WTC11 (cell line): ENCODE measurements around the gene CHST3. TPM values are rescaled to one million over a fixed set of nuclear protein-coding genes. Genes with fewer than 3 reads are reported as not detected.

ENCODE experiments used
- ATAC-seq: fragments of 200-7000 bp; cut with Tn5 transposase; 2 replicates; pipeline ENCODE4 v1.10.0; 2021; ENCODE audit warnings: mild to moderate bottlenecking, moderate library complexity
- CTCF ChIA-PET: fragments of 300-600 bp; sonication (Branson Sonifier 250); formaldehyde crosslinking; loops from one replicate; lab custom pipeline; 2021; ENCODE audit warnings: antibody characterized with exemption; lab: Charles Lee
- POLR2A ChIA-PET: fragments of 350-600 bp; sonication (Branson Sonifier 250); formaldehyde crosslinking; loops from one replicate; lab custom pipeline; 2021; ENCODE audit warnings: antibody characterized with exemption; lab: Charles Lee
- DNase-seq: peaks from one replicate; pipeline ENCODE4 v3.0.0; 2021; ENCODE audit warnings: low spot score
- H3K27ac Mint-ChIP-seq: 2 replicates; pipeline ENCODE4 v1.8.0; 2021; ENCODE audit warnings: mixed read lengths
- H3K27me3 Mint-ChIP-seq: 2 replicates; pipeline ENCODE4 v1.8.0; 2021; ENCODE audit warnings: low read depth, mild to moderate bottlenecking, moderate library complexity, mixed read lengths
- H3K36me3 Mint-ChIP-seq: 2 replicates; pipeline ENCODE4 v1.8.0; 2021; ENCODE audit warnings: mixed read lengths
- H3K4me1 Mint-ChIP-seq: 2 replicates; pipeline ENCODE4 v1.8.0; 2022; ENCODE audit warnings: mixed read lengths
- H3K4me3 Mint-ChIP-seq: 2 replicates; pipeline ENCODE4 v1.8.0; 2021; ENCODE audit warnings: mild to moderate bottlenecking, moderate library complexity, mixed read lengths
- H3K9me3 Mint-ChIP-seq: 2 replicates; pipeline ENCODE4 v1.8.0; 2021; ENCODE audit warnings: mixed read lengths
- CDX4 ChIP-seq: fragments of 250-450 bp; sonication (Bioruptor Pico); IDR thresholded peaks from 2 replicates; pipeline ENCODE4 v1.9.0; 2021; ENCODE audit warnings: moderate library complexity, mild to moderate bottlenecking, inconsistent platforms, borderline replicate concordance
- NFE2L1 ChIP-seq: sonication (generic); formaldehyde crosslinking; IDR thresholded peaks from 2 replicates; pipeline ENCODE4 v1.8.1; 2023; ENCODE audit warnings: missing genetic modification reagents
- NR1H2 ChIP-seq: sonication (generic); formaldehyde crosslinking; IDR thresholded peaks from 2 replicates; pipeline ENCODE4 v1.9.0; 2021; ENCODE audit warnings: mild to moderate bottlenecking, moderate library complexity, missing genetic modification reagents
- NR3C1 ChIP-seq: sonication (generic); formaldehyde crosslinking; conservative IDR thresholded peaks from 2 replicates; pipeline ENCODE4 v1.8.1; 2023; ENCODE audit warnings: low read depth, mild to moderate bottlenecking, missing genetic modification reagents
- OVOL2 ChIP-seq: fragments of 250-450 bp; sonication (Bioruptor Pico); IDR thresholded peaks from 2 replicates; pipeline ENCODE4 v1.9.0; 2021; ENCODE audit warnings: mild to moderate bottlenecking, borderline replicate concordance
- SMAD3 ChIP-seq: sonication (generic); formaldehyde crosslinking; IDR thresholded peaks from 2 replicates; pipeline ENCODE4 v1.8.0; 2022; ENCODE audit warnings: missing genetic modification reagents, mild to moderate bottlenecking, borderline replicate concordance
- TCF7 ChIP-seq: sonication (generic); formaldehyde crosslinking; IDR thresholded peaks from 2 replicates; pipeline ENCODE4 v1.8.0; 2022; ENCODE audit warnings: mild to moderate bottlenecking, low read depth, missing genetic modification reagents, moderate library complexity
- TEAD1 ChIP-seq: sonication (generic); formaldehyde crosslinking; IDR thresholded peaks from 2 replicates; pipeline ENCODE4 v1.8.0; 2022; ENCODE audit warnings: mild to moderate bottlenecking, missing genetic modification reagents
- TEAD4 ChIP-seq: sonication (generic); formaldehyde crosslinking; IDR thresholded peaks from 2 replicates; pipeline ENCODE4 v1.8.0; 2022; ENCODE audit warnings: mild to moderate bottlenecking, missing genetic modification reagents
- USF1 ChIP-seq: sonication (generic); formaldehyde crosslinking; IDR thresholded peaks from 2 replicates; pipeline ENCODE4 v1.8.0; 2022; ENCODE audit warnings: mild to moderate bottlenecking, missing genetic modification reagents
- ZBTB21 ChIP-seq: sonication (generic); formaldehyde crosslinking; IDR thresholded peaks from 2 replicates; pipeline ENCODE4 v1.8.1; 2023; ENCODE audit warnings: mild to moderate bottlenecking, missing genetic modification reagents, borderline replicate concordance
- ZNF138 ChIP-seq: sonication (generic); formaldehyde crosslinking; conservative IDR thresholded peaks from 2 replicates; pipeline ENCODE4 v1.8.1; 2022; ENCODE audit warnings: mild to moderate bottlenecking, moderate library complexity, missing genetic modification reagents
- ZNF396 ChIP-seq: fragments of 250-450 bp; sonication (Bioruptor Pico); IDR thresholded peaks from 2 replicates; pipeline ENCODE4 v1.8.0; 2021; ENCODE audit warnings: mild to moderate bottlenecking, moderate library complexity, borderline replicate concordance
- total RNA-seq: library from RNA; stranded (reverse); gene quantifications from 3 replicates; pipeline ENCODE4 v1.2.3, GENCODE V29; 2021
- TF ChIP-seq, protein P1 (sequence below): sonication (generic); formaldehyde crosslinking; IDR thresholded peaks from 2 replicates; pipeline ENCODE4 v1.8.1; 2022; ENCODE audit warnings: low read depth, mild to moderate bottlenecking, moderate library complexity, missing genetic modification reagents, borderline replicate concordance
- TF ChIP-seq, protein P2 (sequence below): sonication (generic); formaldehyde crosslinking; IDR thresholded peaks from 2 replicates; pipeline ENCODE4 v1.8.0; 2023; ENCODE audit warnings: missing genetic modification reagents
- TF ChIP-seq, protein P3 (sequence below): sonication (generic); formaldehyde crosslinking; IDR thresholded peaks from 2 replicates; pipeline ENCODE4 v1.8.0; 2022; ENCODE audit warnings: mild to moderate bottlenecking, missing genetic modification reagents
- TF ChIP-seq, protein P4 (sequence below): fragments of 250-450 bp; sonication (Bioruptor Pico); IDR thresholded peaks from 2 replicates; pipeline ENCODE4 v1.9.0; 2021; ENCODE audit warnings: mild to moderate bottlenecking, borderline replicate concordance
- TF ChIP-seq, protein P5 (sequence below): sonication (generic); formaldehyde crosslinking; IDR thresholded peaks from 2 replicates; pipeline ENCODE4 v1.8.1; 2023; ENCODE audit warnings: mild to moderate bottlenecking, moderate library complexity, missing genetic modification reagents
- TF ChIP-seq, protein P6 (sequence below): sonication (generic); formaldehyde crosslinking; IDR thresholded peaks from 2 replicates; pipeline ENCODE4 v1.8.1; 2022; ENCODE audit warnings: mild to moderate bottlenecking, moderate library complexity, missing genetic modification reagents

CHST3 gene
- total RNA-seq, 1 experiment from 2014 or later, result 7.0 TPM

- TF ChIP-seq, protein P1, sequence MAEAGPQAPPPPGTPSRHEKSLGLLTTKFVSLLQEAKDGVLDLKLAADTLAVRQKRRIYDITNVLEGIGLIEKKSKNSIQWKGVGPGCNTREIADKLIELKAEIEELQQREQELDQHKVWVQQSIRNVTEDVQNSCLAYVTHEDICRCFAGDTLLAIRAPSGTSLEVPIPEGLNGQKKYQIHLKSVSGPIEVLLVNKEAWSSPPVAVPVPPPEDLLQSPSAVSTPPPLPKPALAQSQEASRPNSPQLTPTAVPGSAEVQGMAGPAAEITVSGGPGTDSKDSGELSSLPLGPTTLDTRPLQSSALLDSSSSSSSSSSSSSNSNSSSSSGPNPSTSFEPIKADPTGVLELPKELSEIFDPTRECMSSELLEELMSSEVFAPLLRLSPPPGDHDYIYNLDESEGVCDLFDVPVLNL (CRISPR knock-in tag), result no peak
- TF ChIP-seq, protein P2, sequence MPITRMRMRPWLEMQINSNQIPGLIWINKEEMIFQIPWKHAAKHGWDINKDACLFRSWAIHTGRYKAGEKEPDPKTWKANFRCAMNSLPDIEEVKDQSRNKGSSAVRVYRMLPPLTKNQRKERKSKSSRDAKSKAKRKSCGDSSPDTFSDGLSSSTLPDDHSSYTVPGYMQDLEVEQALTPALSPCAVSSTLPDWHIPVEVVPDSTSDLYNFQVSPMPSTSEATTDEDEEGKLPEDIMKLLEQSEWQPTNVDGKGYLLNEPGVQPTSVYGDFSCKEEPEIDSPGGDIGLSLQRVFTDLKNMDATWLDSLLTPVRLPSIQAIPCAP, result no peak
- no peak for TF ChIP-seq NFE2L1 (CRISPR knock-in tag)
Measured at GRCh38 chr10:71950683-71951082, 13.5 kb upstream of the CHST3 start (continued).

- peaks cover 4% of the 10 kb centered on the region; the same call in 1 of the 2 replicates for H3K27me3 Mint-ChIP-seq
- peaks cover 11% of the 10 kb centered on the region for H3K4me1 Mint-ChIP-seq
- peaks cover 23% of the 10 kb centered on the region for H3K9me3 Mint-ChIP-seq
- TF ChIP-seq USF1 (CRISPR knock-in tag) (no peak), ZBTB21 (CRISPR knock-in tag) (no peak), ZNF138 (CRISPR knock-in tag) (no peak), TEAD4 (CRISPR knock-in tag) (no peak), NR3C1 (CRISPR knock-in tag) (no peak), ZNF396 (CRISPR knock-in tag) (no peak), NFE2L1 (CRISPR knock-in tag) (no peak)
- TF ChIP-seq, protein P3, sequence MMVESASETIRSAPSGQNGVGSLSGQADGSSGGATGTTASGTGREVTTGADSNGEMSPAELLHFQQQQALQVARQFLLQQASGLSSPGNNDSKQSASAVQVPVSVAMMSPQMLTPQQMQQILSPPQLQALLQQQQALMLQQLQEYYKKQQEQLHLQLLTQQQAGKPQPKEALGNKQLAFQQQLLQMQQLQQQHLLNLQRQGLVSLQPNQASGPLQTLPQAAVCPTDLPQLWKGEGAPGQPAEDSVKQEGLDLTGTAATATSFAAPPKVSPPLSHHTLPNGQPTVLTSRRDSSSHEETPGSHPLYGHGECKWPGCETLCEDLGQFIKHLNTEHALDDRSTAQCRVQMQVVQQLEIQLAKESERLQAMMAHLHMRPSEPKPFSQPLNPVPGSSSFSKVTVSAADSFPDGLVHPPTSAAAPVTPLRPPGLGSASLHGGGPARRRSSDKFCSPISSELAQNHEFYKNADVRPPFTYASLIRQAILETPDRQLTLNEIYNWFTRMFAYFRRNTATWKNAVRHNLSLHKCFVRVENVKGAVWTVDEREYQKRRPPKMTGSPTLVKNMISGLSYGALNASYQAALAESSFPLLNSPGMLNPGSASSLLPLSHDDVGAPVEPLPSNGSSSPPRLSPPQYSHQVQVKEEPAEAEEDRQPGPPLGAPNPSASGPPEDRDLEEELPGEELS (CRISPR knock-in tag), result no peak
- TF ChIP-seq, protein P4, sequence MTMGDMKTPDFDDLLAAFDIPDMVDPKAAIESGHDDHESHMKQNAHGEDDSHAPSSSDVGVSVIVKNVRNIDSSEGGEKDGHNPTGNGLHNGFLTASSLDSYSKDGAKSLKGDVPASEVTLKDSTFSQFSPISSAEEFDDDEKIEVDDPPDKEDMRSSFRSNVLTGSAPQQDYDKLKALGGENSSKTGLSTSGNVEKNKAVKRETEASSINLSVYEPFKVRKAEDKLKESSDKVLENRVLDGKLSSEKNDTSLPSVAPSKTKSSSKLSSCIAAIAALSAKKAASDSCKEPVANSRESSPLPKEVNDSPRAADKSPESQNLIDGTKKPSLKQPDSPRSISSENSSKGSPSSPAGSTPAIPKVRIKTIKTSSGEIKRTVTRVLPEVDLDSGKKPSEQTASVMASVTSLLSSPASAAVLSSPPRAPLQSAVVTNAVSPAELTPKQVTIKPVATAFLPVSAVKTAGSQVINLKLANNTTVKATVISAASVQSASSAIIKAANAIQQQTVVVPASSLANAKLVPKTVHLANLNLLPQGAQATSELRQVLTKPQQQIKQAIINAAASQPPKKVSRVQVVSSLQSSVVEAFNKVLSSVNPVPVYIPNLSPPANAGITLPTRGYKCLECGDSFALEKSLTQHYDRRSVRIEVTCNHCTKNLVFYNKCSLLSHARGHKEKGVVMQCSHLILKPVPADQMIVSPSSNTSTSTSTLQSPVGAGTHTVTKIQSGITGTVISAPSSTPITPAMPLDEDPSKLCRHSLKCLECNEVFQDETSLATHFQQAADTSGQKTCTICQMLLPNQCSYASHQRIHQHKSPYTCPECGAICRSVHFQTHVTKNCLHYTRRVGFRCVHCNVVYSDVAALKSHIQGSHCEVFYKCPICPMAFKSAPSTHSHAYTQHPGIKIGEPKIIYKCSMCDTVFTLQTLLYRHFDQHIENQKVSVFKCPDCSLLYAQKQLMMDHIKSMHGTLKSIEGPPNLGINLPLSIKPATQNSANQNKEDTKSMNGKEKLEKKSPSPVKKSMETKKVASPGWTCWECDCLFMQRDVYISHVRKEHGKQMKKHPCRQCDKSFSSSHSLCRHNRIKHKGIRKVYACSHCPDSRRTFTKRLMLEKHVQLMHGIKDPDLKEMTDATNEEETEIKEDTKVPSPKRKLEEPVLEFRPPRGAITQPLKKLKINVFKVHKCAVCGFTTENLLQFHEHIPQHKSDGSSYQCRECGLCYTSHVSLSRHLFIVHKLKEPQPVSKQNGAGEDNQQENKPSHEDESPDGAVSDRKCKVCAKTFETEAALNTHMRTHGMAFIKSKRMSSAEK (CRISPR knock-in tag), result no peak
- H3K4me3 Mint-ChIP-seq, result no peak overlapping the region
- DNase-seq (no peak), ATAC-seq (no peak)
- peaks cover 17% of the 10 kb centered on the region for H3K36me3 Mint-ChIP-seq
- ChIA-PET POLR2A (no interaction called here), CTCF (interaction anchor here (0.6 to 1.3 kb wide), 4 partner anchors 30 to 301 kb away, joined by 3 to 6 read pairs (median 5); no protein-coding TSS in a partner anchor)
- H3K27ac Mint-ChIP-seq, result no peak overlapping the region
Measured at GRCh38 chr10:71952745-71953144, 11.4 kb upstream of the CHST3 start.

DNA sequence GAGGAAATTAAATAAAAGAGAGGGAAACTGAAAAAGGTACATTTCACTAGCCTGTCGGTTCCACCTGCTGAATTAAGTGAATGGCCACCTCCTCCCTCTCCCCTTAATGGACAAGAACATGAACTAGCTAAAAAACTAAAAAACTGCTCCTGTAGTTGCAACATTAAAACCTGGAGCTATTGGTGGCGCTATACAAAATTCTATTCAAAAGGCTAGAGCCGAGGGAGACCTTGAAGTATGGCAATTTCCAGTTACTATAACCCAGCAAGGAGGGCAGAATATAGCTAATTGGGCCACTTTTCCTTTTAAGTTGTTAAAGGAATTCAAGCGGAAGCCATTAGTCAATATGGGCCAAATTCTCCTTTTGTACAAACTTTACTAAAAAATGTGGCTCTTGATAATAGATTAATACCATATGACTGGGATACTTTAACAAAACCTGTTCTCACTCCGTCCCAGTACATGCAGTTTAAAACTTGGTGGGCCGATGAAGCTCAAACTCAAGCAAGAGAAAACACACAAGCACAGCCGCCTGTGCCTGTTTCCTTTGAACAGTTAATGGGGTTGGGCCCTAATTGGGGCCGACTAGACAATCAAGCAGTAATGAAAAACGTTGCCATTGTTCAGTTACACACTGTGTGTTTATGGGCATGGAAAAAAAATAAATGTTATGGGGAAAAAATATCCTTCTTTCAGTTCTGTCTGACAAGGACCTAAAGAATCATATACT lies 6.5 kb upstream of the CHST3 start:
- POLR2A ChIA-PET, result no interaction called here
- Mint-ChIP-seq H3K36me3 (peaks cover 12% of the 10 kb centered on the region), H3K27me3 (peaks cover 17% of the 10 kb centered on the region), H3K9me3 (peaks cover 15% of the 10 kb centered on the region), H3K27ac (no peak overlapping the region), H3K4me1 (peaks cover 11% of the 10 kb centered on the region), H3K4me3 (no peak overlapping the region)
- ATAC-seq, result no peak
- no peak for DNase-seq
- CTCF ChIA-PET, result interaction anchor here (0.7 to 3.3 kb wide), 25 partner anchors 11 to 376 kb away, joined by 3 to 81 read pairs (median 4); partner anchors contain the start of genes PSAP and SPOCK2
- TF ChIP-seq OVOL2 (CRISPR knock-in tag) (no peak), CDX4 (CRISPR knock-in tag) (no peak), SMAD3 (CRISPR knock-in tag) (no peak), NR1H2 (CRISPR knock-in tag) (no peak), TEAD1 (CRISPR knock-in tag) (no peak), ZNF396 (CRISPR knock-in tag) (no peak), TCF7 (CRISPR knock-in tag) (no peak)
- TF ChIP-seq, protein P5, sequence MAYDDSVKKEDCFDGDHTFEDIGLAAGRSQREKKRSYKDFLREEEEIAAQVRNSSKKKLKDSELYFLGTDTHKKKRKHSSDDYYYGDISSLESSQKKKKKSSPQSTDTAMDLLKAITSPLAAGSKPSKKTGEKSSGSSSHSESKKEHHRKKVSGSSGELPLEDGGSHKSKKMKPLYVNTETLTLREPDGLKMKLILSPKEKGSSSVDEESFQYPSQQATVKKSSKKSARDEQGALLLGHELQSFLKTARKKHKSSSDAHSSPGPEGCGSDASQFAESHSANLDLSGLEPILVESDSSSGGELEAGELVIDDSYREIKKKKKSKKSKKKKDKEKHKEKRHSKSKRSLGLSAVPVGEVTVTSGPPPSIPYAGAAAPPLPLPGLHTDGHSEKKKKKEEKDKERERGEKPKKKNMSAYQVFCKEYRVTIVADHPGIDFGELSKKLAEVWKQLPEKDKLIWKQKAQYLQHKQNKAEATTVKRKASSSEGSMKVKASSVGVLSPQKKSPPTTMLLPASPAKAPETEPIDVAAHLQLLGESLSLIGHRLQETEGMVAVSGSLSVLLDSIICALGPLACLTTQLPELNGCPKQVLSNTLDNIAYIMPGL (CRISPR knock-in tag), result no peak
- TF ChIP-seq, protein P6, sequence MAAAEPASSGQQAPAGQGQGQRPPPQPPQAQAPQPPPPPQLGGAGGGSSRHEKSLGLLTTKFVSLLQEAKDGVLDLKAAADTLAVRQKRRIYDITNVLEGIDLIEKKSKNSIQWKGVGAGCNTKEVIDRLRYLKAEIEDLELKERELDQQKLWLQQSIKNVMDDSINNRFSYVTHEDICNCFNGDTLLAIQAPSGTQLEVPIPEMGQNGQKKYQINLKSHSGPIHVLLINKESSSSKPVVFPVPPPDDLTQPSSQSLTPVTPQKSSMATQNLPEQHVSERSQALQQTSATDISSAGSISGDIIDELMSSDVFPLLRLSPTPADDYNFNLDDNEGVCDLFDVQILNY (CRISPR knock-in tag), result no peak
